OCI-LY1 (cell line): Measurements from ENCODE around the gene PKP3.

Experiments
- CTCF ChIP-seq: fragments of 200-600 bp; sonication (generic), shearing (Covaris generic); IDR thresholded peaks from 2 replicates; pipeline ENCODE4 v1.5.1; 2017; ENCODE audit warnings: mild to moderate bottlenecking, antibody characterized with exemption, low read length, moderate library complexity, mixed read lengths
- EZH2 ChIP-seq: fragments of 200-600 bp; sonication (generic), shearing (Covaris generic); IDR thresholded peaks from 2 replicates; pipeline ENCODE4 v1.8.0; 2017; ENCODE audit warnings: borderline replicate concordance, mixed run types, mild to moderate bottlenecking, antibody characterized with exemption, low read length, moderate library complexity, mixed read lengths

- no peak for TF ChIP-seq EZH2
- no peak for TF ChIP-seq CTCF
These were observed 14.4 kb downstream of the PKP3 start for GRCh38 chr11:408154-409007.
